ENCODE measurements around the gene TFEB.

The TFEB gene

GRCh38 chr6:41672816-41673703 lies 62.3 kb downstream of the TFEB start:
- no peak for DNase-seq

GRCh38 chr6:41672016-41672415 lies 63.4 kb downstream of the TFEB start:
- DNase-seq = no peak

- no peak for DNase-seq
Observed at GRCh38 chr6:41671376-41671775, 64.0 kb downstream of the TFEB start.

- DNase-seq = no peak
Observed at GRCh38 chr6:41670703-41671360, 64.6 kb downstream of the TFEB start.

- DNase-seq = no peak
Observed at GRCh38 chr6:41668968-41669367, 66.4 kb downstream of the TFEB start.

- DNase-seq = no peak
Observed at GRCh38 chr6:41667195-41667594, 68.2 kb downstream of the TFEB start.

GRCh38 chr6:41664271-41664670 lies 71.1 kb downstream of the TFEB start:
- no peak for DNase-seq

- no peak for DNase-seq
Observed at GRCh38 chr6:41663568-41663967, 71.8 kb downstream of the TFEB start.

GRCh38 chr6:41659935-41660334 lies 75.5 kb downstream of the TFEB start:
- DNase-seq = no peak

- no peak for DNase-seq
Observed at GRCh38 chr6:41658636-41659035, 76.8 kb downstream of the TFEB start.

- no peak for DNase-seq
Observed at GRCh38 chr6:41657131-41658094, 78.0 kb downstream of the TFEB start.

- DNase-seq = no peak
Observed at GRCh38 chr6:41656002-41656691, 79.3 kb downstream of the TFEB start.

GRCh38 chr6:41655646-41656001 lies 79.8 kb downstream of the TFEB start:
- DNase-seq = no peak

- no peak for DNase-seq
Observed at GRCh38 chr6:41655176-41655575, 80.2 kb downstream of the TFEB start.

- no peak for DNase-seq
Observed at GRCh38 chr6:41654698-41655151, 80.7 kb downstream of the TFEB start.

GRCh38 chr6:41654151-41654697 lies 81.2 kb downstream of the TFEB start:
- DNase-seq = no peak

GRCh38 chr6:41653691-41654090 lies 81.7 kb downstream of the TFEB start:
- DNase-seq = no peak

- no peak for DNase-seq
Observed at GRCh38 chr6:41652866-41653652, 82.3 kb downstream of the TFEB start.

- no peak for DNase-seq
Observed at GRCh38 chr6:41651962-41652657, 83.3 kb downstream of the TFEB start.

- no peak for DNase-seq
Observed at GRCh38 chr6:41651246-41651961, 84.0 kb downstream of the TFEB start.

All from CD4-positive, alpha-beta T cell treated with Interleukin-6 for 4 hours (primary cell).